T-helper 22 cell (primary cell): ENCODE results near the gene KRTAP9-3.
"Not testable (repeated sequence)": the region's sequence is repeated elsewhere in the genome, so short reads cannot be mapped to it uniquely, and the experiment has no call there.

ENCODE experiments used
- DNase-seq: peaks from one replicate; pipeline ENCODE4 v3.0.0-alpha.2; 2020; ENCODE audit warnings: low read depth

Gene KRTAP9-3

DNA sequence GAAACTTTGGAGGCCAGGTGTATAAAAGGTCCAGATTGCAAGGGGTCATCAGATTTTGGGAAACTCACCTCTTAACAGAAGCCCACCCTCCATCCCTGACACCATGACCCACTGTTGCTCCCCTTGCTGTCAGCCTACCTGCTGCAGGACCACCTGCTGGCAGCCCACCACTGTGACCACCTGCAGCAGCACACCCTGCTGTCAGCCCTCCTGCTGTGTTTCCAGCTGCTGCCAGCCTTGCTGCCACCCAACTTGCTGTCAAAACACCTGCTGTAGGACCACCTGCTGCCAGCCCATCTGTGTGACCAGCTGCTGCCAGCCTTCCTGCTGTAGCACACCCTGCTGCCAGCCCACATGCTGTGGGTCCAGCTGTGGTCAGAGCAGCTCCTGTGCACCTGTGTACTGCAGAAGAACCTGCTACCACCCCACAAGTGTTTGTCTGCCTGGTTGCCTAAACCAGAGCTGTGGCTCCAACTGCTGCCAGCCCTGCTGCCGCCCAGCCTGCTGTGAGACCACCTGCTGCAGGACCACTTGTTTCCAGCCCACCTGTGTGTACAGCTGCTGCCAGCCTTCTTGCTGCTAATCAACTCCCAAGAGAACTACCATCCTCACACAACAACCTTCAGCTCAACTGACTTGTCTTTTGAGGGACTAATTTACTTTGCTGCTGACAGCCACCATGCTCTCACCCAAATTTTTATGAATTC lies at the start of gene KRTAP9-3:
TSS of gene KRTAP9-3 (plus strand) at position 51 of the 707 bp plus-strand sequence. CDS start at position 104, 53 bp downstream.
- DNase-seq, result not testable (repeated sequence)

- DNase-seq, result no peak
These were observed 47.7 kb upstream of the KRTAP9-3 start, which contains the start of gene KRTAP4-1 for GRCh38 chr17:41184480-41184961. Gene KRTAP4-1 (minus strand): TSS chr17:41184911. CDS start chr17:41184854, 57 bp downstream.

- no peak for DNase-seq
These were observed 47.2 kb upstream of the KRTAP9-3 start for GRCh38 chr17:41185001-41185400.

DNA sequence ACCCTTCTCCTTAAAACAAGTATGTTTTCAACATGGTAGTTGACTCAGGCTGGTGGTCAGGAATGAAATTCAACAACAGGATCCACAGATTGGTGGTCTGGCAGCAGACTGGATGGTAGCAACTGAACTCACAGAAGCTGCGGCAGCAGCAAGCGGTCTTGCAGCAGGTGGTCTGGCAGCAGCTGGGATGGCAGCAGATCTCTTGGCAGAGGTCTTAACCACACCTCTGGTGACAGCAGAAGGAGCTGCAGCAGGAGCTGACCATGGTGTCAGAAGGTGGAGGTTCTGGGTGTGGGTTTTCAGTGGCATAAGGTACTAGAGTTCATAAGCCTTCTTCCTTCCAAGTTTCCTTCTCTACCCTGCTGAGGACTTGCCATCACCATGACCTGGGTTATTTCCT lies 45.4 kb upstream of the KRTAP9-3 start:
- no peak for DNase-seq

GRCh38 chr17:41189837-41190318 lies 42.4 kb upstream of the KRTAP9-3 start, which contains the start of gene KRTAP9-1:
Gene KRTAP9-1 (plus strand): TSS chr17:41189887. CDS start chr17:41189887, 0 bp downstream.
- DNase-seq, result not testable (repeated sequence)

GRCh38 chr17:41190328-41190727 lies 41.9 kb upstream of the KRTAP9-3 start:
- DNase-seq, result no peak

DNA sequence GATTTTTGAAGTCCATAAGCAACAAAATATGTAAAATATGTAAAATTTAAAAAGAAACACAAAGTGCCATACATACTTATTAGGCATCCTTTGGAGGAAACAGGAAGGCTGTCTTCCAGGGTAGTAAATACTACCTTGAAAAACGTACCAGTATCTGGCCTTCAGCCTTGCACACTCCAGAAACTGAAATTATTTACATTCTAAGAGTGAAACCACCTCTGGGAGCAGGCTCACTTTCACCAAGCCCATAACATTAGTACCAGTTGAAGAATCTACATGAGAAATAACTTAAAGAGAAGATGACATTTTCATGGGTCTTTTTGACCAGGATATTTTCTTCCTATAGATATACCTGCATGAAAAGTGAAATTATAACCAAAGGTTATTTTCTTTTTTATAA lies 36.2 kb upstream of the KRTAP9-3 start:
- DNase-seq, result no peak

DNA sequence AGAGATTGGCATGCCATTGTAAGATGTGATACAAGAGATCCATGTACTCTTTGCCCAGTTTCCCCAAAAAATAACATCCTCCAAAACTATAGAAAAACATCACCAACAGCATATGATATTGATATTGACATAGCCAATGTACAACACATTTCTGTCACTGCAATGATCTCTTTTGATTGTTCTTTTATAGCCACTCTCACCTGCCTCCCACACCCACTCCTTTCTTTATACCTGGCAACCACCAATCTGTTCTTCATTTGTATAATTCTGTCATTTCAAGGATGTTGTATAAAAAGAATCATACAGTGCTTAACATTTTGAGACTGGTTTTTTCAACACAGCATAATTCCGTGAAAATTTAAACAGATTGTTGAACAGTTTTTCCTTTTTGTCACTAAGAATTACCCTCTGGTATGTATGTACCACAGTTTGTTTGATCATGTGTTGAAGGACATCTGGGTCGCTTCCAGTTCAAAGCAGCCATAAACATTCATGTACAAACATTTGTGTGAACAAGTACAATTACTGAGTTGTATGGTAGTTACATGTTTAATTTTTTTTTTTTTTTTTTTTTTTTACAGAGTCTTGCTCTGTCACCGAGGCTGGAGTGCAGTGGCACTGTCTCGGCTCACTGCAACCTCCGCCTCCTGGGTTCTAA lies 32.7 kb upstream of the KRTAP9-3 start:
- no peak for DNase-seq

DNA sequence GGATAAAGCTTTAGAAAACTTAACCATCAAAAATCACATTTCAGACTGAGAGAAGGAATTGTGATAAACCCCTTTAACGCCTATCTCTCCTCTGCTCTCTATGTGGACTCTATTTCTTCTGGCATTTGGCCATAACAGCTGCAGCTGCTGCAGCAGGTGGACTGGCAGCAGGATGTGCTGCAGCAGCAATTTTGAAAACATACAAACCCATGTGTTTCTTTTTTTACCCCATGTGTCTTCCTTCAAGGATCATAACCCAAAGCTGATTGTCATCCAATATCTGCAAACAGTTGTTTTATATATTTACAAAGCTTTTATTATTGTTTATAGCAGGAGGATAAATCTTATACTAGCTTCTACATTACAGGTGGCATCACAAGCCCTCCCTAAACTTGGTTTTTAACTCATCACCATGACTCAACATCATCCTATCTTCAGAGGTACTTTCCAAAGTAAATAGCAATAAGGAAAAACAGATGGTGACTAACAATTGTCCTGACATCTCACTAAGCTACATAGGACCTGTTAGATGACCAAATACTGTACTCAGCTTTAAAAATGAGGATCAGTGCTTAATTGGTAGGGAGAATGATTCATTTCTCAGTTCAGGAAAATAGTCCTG lies 20.3 kb upstream of the KRTAP9-3 start:
- DNase-seq, result no peak

GRCh38 chr17:41212524-41213169 lies 19.6 kb upstream of the KRTAP9-3 start:
- DNase-seq, result no peak

GRCh38 chr17:41215681-41216080 lies 16.6 kb upstream of the KRTAP9-3 start:
- DNase-seq, result no peak

GRCh38 chr17:41223821-41224220 lies 8.4 kb upstream of the KRTAP9-3 start:
- no peak for DNase-seq

GRCh38 chr17:41226051-41226450 lies 6.2 kb upstream of the KRTAP9-3 start:
- DNase-seq, result no peak

- DNase-seq, result not testable (repeated sequence)
These were observed 5.6 kb upstream of the KRTAP9-3 start, which contains the start of gene KRTAP9-2 for GRCh38 chr17:41226598-41227095. Gene KRTAP9-2 (plus strand): TSS chr17:41226648. CDS start chr17:41226655, 7 bp downstream.

- no peak for DNase-seq
These were observed 2.2 kb upstream of the KRTAP9-3 start for GRCh38 chr17:41230094-41230493.

- DNase-seq, result no peak
These were observed 518 bp upstream of the KRTAP9-3 start for GRCh38 chr17:41231731-41232130.

DNA sequence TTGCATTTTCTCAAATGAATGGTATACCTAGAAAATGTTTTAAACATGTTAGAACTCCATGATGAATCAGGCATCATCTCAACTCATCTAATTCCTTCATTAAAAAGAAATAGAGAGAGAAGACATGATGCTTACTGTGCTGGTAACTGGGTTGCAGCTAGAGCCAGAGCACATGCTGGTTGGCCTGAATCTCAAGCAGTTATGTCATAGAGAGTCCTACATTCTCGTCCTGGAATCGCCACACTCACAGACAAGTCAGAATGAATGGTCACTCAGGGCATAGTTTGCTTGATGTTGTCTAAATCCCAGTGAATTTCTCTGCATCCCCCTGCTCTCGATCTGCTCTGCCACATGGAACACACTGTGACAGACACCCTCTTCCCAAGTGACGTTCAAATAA lies 4.9 kb downstream of the KRTAP9-3 start:
- not testable (repeated sequence) for DNase-seq

GRCh38 chr17:41237949-41238437 lies 5.7 kb downstream of the KRTAP9-3 start, which contains the start of gene KRTAP9-8:
Gene KRTAP9-8 (plus strand): TSS chr17:41237999. CDS start chr17:41238052, 53 bp downstream.
- not testable (repeated sequence) for DNase-seq

- not testable (repeated sequence) for DNase-seq
These were observed 14.9 kb downstream of the KRTAP9-3 start for GRCh38 chr17:41246995-41247787.

GRCh38 chr17:41249637-41250240 lies 17.5 kb downstream of the KRTAP9-3 start, which contains the start of gene KRTAP9-4:
Gene KRTAP9-4 (plus strand): TSS chr17:41249687. CDS start chr17:41249721, 34 bp downstream.
- not testable (repeated sequence) for DNase-seq
